Astrocyte of the cerebellum (primary cell): ENCODE measurements around the gene DOCK1.

Source experiments
- DNase-seq: peaks from one replicate; pipeline ENCODE4 v3.0.0-alpha.2; 2011; ENCODE audit warnings: low read depth
- H3K4me3 ChIP-seq: 2 replicates; pipeline ENCODE4 v1.5.1; 2011; ENCODE audit warnings: mild to moderate bottlenecking, low read depth, low read length, moderate library complexity
- in situ Hi-C: cut with HindIII; loops from 2 replicates; pipeline ENCODE4 v1.10.0; 2017; ENCODE audit warnings: low sequenced_read_pairs
- TF ChIP-seq, protein P1 (sequence below): IDR thresholded peaks from 2 replicates; pipeline ENCODE4 v1.5.1; 2012; ENCODE audit warnings: low read length, low read depth, moderate library complexity, mild to moderate bottlenecking; ENCODE audit errors: missing control alignments

The DOCK1 gene

DNA sequence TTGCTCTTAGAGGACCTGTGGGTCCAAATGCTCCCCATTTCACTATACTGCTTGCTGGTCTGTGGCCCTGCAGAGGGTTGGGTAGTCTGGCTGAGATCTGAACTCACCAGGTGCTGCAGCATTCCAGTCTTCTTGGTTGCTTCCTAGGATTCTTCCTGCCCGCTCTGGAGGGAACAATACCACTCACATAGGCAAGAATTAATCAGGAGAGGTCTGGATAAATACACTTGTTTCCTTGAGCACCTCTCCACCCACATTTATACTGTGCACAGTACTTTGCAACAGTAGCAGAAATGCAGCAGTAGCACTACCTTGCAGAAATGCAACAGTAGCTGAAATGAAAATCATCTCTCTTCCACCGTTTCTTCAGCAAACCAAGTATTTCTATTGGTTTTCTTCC, 165.9 kb downstream of the DOCK1 start:
- no peak overlapping the region for H3K4me3 ChIP-seq
- no peak for DNase-seq
- in situ Hi-C loops, result no loop called here
- TF ChIP-seq, protein P1, sequence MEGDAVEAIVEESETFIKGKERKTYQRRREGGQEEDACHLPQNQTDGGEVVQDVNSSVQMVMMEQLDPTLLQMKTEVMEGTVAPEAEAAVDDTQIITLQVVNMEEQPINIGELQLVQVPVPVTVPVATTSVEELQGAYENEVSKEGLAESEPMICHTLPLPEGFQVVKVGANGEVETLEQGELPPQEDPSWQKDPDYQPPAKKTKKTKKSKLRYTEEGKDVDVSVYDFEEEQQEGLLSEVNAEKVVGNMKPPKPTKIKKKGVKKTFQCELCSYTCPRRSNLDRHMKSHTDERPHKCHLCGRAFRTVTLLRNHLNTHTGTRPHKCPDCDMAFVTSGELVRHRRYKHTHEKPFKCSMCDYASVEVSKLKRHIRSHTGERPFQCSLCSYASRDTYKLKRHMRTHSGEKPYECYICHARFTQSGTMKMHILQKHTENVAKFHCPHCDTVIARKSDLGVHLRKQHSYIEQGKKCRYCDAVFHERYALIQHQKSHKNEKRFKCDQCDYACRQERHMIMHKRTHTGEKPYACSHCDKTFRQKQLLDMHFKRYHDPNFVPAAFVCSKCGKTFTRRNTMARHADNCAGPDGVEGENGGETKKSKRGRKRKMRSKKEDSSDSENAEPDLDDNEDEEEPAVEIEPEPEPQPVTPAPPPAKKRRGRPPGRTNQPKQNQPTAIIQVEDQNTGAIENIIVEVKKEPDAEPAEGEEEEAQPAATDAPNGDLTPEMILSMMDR, result no peak

DNA sequence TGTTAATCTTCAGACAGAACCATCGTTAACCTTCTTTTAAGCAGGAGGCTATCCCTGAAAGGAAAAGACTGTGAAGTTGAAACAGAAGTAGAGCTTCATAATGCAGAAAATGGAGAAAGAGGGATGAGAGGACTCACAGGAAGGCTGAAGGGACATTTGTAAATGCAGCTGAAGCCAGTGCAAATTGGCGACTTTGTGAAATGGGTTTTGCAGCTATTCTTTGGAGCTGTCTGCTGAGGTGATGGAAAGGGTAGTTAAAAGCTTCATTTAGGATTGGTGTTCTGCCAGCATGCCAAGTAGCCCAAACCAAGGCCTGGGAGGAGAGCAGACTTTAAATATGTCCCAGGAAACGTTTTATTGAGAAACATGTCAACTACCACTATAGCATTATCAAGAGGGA, 168.4 kb downstream of the DOCK1 start:
- TF ChIP-seq, protein P1, result no peak
- in situ Hi-C loops, result no loop called here
- no peak for DNase-seq
- no peak overlapping the region for H3K4me3 ChIP-seq

DNA sequence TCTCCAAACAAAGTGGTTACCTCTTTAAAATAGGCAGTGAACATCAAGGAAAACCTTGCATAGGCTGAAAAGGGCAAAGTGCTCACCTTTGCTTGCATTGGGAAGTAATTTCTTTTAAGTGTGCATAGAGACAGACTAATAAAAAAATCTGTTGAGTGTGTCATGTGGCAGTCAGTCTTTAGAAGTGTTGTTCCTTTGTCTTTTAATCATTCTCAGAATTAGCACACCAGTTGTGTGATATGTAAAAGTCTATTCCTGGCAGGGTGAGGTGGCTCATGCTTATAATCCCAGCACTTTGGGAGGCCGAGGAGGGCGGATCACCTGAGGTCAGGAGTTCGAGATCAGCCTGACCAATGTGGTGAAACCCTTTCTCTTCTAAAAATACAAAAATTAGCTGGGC, 174.2 kb downstream of the DOCK1 start:
- in situ Hi-C loops, result no loop called here
- no peak for DNase-seq
- TF ChIP-seq, protein P1, result no peak
- no peak overlapping the region for H3K4me3 ChIP-seq

DNA sequence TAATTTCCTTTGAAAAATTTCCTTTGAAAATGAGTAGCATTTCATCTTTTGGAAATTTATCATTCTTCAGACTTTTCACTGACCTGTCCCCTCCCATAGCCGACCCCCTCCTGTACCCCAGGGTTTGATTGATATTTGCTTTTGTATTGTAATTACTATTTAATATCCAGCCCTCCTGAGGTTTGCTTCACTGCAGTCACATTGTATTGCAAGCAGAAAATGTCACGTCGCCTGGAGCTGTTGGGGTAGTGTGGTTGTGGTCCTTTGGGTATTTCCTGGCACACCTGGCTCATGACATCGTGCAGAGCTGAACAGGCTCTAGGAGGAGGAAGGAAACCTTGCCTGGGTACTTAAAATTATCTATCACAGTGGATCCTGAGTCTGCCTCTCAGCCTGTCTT, 175.1 kb downstream of the DOCK1 start:
- TF ChIP-seq, protein P1, result no peak
- H3K4me3 ChIP-seq, result no peak overlapping the region
- DNase-seq, result no peak
- in situ Hi-C loops, result no loop called here

DNA sequence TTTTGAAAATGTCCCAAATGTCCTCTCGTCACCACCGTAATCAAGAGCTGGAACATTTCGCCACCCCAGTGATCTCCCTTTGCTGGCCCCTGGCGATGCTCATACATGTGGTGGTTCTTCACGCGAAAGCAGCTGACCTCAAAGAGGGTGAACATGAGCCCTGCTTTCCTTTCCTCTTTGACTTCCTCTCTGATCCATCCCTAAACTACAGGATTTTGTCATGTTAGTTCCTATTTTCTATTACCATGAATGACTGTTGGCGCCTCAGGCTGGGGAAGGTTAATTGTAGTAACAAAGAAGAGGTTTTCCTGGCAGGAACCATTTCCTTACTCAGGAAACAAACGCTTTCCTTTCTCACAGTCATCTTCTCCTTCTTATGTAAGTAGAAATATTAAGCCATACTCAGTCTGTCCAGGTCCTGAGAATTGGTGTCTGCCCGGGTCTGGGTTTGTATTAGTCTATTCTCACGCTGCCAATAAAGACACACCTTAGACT, 176.7 kb downstream of the DOCK1 start:
- in situ Hi-C loops, result no loop called here
- DNase-seq, result no peak
- no peak overlapping the region for H3K4me3 ChIP-seq
- TF ChIP-seq, protein P1, result no peak

DNA sequence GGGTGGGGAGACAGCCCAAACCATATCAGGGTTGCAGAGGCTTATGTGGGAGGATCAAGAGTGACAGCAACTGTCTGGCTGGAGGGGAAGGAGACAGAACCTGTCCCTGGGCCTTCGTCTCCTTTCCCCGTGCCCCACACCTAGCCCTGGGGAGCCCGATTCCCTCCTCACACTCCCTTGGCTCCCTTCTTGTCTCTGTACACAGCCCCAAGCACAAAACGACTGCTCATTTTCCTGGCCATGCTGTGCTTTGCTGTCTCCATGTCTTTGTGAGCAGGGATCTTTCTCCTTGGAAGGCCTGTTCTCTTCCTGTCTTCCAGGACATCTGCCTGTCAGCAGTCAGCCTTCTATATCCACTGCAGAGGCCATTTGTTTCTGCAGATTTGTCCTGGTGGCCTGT, 177.4 kb downstream of the DOCK1 start:
- DNase-seq, result no peak
- TF ChIP-seq, protein P1, result no peak
- H3K4me3 ChIP-seq, result no peak overlapping the region
- in situ Hi-C loops, result no loop called here

DNA sequence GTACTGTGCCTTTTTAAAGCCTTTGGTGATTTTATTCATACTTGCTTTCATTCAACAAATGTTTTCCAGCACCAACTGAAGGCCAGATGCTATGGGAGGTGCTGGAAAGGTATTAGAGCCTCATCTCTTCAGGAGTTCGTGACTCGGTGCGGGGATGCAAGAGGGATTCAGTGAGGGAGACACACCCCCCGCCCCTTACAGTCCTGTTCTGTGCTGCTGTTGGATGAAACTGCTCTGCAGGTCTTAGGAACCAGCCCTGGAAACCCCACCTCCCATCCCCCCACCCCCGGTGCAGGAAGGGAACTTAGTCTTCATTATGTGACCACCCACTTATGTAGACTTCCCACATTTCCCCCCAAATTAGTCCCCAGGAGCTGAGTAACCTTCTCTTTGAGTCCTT, 180.7 kb downstream of the DOCK1 start:
- no peak overlapping the region for H3K4me3 ChIP-seq
- in situ Hi-C loops, result no loop called here
- TF ChIP-seq, protein P1, result no peak
- DNase-seq, result no peak
